SH-SY5Y (cell line): Measurements from ENCODE around the gene HSPH1.

ENCODE experiments used
- GATA2 ChIP-seq: IDR thresholded peaks from 2 replicates; pipeline ENCODE4 v1.6.1; 2011; ENCODE audit warnings: mild to moderate bottlenecking, low read depth, low read length
- GATA3 ChIP-seq: IDR thresholded peaks from 2 replicates; pipeline ENCODE4 v1.6.1; 2011; ENCODE audit warnings: low read depth, mild to moderate bottlenecking, low read length, moderate library complexity

GRCh38 chr13:31096654-31097302, 64.9 kb downstream of the HSPH1 start:
- TF ChIP-seq GATA2 (no peak), GATA3 (no peak)
